Inflammatory macrophage (primary cell): ENCODE results near the gene APC2.
"Not testable (repeated sequence)": the region's sequence is repeated elsewhere in the genome, so short reads cannot be mapped to it uniquely, and the experiment has no call there.

Experiments used
- DNase-seq, 2 donors: peaks; one replicate each; pipeline ENCODE4 v3.0.0-alpha.2; 2020 to 2022

The APC2 gene

DNA sequence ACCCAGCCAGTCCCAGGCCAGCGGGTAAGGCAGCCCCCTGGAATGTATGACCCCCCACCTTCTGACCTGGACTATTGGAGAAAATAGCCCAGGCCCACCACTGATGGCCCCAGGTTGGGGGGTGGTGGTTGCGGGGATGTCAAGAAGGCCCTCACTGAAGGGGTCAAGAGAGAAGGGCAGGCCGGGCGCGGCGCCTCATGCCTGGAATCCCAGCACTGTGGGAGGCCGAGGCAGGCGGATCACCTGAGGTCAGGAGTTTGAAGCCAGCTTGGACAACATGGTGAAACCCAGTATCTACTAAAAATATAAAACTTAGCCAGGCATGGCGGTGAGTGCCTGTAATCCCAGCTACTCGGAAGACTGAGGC is 64.4 kb downstream of the APC2 start:
- no peak for DNase-seq

DNA sequence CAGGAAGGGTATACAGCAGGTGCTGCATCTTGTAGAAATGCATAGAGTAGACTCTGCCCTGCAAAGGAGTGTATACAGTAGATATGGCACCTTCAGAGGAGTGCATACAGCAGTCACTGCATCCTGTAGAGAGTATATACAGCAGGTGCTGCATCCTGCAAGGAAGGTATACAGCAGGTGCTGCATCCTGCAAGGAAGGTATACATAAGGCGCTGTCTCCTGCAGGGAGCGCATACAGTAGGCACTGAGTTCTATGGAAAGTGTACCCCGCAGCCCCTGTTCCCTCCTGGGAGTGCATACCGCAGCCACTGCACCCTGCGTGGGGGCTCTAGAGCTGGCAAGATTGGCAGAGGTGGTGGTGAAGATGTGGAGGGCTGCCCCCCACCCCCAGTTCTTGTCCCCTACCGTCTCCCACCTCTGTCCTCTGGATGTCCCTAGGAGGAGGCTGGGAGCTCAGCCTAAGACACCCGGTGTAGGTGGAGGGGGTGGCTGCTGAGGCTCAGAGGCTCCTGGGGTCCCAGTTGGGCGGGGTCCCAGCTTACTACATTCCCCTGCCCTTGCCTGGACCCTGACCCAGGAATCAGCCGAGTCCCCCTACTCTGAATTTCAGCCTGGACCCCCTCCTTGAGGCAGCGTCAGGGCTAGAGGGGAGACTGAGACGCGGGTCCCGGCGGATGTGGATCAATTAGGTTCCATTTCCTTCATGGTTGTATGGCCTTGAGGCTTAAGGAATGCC is 65.2 kb downstream of the APC2 start:
- DNase-seq = no peak

DNA sequence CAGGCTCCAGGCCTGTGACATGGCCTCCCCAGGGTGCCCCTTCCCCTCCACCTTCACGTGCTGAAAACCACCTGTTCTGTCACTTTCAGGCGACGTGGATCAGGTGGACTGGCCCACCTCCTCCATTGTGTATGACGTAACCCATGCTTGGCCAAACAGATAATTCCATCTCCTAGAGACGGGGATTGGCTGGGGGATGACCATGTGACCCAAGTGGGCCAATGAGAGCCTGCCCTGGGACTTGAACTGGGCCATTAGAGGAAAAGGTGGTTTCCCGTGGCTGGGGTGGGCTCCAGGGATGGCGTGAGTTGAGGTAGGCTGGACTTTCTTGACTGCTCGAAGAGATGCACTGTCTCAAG is 66.5 kb downstream of the APC2 start:
- DNase-seq = no peak

DNA sequence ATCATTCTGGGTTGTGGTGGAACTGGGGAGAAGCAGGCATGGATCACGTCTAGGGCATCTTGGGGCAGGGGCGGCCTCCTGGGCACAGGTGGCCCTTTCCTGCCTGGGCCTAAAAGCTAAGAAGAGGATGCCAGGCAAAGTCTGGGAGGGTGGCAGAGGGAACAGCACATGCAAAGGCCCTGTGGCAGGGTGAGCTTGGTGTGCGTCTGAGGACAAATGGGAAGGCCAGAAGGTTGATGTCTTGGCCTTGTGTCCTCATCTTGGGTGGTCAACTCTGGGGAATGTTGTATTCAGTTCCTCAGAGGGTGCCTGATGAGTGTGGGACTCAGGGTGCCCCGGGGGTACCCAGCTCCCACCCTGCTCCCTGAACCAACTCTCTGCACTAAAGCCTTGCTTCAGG is 68.5 kb downstream of the APC2 start:
- no peak for DNase-seq

DNA sequence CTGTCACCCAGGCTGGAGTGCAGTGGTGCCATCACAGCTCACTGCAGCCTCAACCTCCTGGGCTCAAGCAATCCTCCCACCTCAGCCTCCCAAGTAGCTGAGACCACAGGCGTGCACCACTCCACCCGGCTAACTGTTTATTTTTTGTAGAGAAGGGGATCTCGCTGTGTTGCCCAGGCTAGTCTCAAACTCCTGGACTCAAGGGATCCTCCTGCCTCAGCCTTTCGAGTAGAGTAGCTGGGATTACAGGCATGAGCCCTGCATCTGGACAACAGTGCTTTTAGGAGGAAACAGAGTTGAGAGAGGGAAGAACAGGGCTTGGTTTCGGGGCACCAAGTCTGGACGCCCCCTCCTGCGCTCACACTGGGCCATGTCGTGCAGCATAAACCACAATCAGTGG is 69.9 kb downstream of the APC2 start:
- not testable (repeated sequence) for DNase-seq

DNA sequence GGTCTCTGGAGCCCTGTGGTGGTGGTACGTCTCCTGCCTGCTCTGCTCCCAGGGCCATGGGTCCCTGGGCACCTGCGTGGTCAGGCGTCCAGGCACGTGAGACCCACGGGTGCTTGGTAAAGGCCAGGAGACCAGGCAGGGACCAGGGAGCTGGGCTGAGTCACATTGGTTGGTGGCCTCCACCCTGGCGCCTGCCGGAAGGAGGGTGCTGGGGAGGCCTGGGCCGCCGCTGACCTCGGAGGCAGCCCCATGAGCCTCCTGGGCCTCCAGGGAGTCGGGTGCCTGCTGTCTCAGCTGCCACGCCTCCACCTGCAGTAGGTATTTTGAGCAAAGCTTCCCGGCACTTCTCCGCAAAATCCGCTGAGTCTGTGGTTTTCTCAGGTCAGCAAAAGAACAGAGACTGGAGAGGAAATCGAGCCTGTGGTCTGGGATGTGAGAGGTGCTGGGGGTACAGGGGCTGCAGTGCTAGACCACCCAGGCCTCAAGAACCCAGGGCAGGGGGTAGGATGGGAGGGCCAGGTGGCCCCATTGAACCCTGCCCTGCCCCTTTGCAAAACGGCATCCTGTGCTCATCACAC is 70.4 kb downstream of the APC2 start:
- no peak for DNase-seq

DNA sequence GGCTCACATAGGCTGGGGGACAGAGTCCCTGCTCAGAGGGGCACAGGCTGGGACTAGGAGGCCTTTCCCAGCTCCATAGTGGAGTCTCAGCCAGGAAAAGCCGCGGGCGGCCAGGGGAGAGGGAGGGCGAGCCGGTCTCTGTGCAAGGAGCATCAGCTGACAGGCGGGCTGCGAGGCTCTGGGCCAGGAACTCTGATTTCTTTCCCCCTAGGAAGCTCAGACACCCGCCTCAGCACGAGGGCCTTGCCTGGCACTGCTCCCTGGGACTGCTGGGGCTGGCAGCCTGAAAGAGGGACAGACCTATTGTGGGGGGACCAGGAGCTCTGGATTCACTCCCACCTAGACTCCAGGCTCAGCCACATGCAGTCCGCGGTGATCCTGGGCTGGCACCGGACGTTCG is 71.7 kb downstream of the APC2 start:
- no peak for DNase-seq

DNA sequence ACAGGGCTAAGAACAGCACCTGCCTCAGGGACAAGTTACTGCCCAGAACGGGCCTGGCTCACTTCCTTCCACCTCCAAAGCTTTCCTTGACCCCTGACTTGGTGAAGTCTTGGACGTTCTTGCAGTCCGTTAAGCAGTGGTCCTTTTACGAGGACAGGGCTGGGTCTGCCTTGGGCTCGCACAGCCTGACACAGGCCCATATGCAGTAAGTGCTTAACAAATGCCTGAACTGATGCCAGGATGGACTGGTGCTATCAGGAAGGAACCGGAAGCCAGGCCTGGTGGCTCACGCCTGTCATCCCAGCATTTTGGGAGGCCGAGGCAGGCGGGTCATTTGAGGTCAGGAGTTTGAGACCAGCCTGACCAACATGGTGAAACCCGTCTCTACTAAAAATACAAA is 72.1 kb downstream of the APC2 start:
- no peak for DNase-seq

DNA sequence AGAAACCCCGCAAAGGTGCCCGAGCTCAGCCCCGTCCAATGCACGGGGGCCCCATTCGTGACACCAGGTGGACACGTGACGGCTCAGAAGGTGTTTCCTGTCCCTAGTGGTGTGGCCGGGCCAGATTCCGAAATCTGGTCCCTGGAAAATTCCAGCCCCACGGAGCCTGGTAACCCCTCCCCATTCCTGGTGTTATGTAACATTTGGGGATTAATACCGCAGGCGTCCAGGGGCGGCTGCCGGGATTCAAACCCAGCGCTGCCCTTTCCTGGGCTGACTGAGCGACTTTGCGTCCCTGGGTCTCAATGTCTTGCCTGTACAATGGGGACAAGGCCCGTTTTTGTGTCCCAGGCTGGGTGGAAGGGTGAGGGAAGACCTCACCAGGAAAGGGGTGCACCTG is 72.9 kb downstream of the APC2 start:
- DNase-seq = no peak
